ENCODE data around the gene ARHGEF7.

The ARHGEF7 gene

DNA sequence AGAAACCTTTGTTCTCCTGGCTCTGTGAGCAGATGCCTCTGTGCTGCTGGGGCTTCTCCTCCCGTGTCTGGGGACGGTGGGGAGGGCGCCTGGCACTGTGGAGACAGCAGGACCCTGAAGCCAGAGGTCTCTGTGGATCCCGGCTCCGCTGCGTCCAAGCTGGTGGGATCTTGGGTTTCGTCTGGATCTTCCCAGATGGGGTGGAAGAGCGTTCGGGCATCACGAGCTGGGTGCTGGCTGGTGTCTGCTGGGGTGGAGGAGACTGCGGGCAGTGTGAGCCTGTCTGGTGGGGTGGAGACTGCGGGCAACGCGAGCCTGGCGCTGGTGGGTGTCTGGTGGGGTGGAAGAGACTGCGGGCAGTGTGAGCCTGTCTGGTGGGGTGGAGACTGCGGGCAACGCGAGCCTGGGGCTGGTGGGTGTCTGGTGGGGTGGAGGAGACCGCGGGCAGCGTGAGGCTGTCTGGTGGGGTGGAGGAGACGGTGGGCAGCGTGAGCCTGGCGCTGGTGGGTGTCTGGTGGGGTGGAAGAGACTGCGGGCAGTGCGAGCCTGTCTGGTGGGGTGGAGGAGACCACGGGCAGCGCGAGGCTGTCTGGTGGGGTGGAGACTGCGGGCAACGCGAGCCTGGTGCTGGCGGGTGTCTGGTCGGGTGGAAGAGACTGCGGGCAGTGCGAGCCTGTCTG, 211.0 kb downstream of the ARHGEF7 start:
- no peak for DNase-seq (ENCODE audit: low spot score)

DNA sequence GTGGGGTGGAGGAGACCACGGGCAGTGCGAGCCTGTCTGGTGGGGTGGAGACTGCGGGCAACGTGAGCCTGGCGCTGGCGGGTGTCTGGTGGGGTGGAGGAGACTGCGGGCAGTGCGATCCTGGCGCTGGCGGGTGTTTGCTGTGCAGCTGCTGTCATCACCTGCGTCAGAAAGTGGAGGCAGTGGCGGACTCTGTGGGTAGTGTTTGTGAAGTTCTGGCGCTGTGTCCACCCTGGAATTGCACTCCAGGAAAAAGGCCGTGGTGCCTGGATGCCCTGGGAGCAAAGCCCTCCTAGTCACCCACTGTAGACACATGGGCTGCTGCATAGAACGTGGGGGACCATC, 211.5 kb downstream of the ARHGEF7 start:
- DNase-seq (ENCODE audit: low spot score): no peak

DNA sequence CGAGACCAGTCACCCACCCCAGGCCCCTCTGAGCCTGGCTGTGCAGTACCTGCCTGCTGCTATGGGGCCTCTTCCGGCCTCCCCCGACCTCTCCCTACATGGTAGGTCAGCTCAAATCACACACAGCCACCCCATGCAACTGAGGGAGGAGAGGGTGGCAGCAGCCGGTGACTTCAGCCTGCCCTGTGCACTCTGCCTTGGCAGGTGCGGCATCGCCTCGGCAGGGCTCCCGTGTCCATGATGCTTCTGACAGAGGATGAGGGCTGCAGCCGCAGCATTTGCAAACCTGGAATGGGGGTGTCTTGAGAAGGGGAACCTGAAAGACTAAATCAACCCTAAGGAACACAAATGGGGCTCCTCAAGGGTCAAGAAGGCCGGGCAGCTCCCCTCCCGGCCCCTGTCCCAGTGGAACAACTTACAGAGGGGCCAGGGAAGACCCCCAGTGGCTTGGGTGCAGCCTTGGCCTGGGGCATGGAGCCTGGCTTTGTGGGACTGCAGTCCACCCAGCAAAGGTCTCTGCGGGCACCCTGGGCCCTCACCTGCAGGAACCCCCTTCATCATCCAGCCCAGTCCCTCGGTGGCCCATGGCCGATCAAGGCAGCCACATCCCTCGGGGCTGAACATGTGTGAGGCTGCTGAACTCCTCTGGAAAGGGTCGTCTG, 212.0 kb downstream of the ARHGEF7 start:
- DNase-seq (ENCODE audit: low spot score): no peak

DNA sequence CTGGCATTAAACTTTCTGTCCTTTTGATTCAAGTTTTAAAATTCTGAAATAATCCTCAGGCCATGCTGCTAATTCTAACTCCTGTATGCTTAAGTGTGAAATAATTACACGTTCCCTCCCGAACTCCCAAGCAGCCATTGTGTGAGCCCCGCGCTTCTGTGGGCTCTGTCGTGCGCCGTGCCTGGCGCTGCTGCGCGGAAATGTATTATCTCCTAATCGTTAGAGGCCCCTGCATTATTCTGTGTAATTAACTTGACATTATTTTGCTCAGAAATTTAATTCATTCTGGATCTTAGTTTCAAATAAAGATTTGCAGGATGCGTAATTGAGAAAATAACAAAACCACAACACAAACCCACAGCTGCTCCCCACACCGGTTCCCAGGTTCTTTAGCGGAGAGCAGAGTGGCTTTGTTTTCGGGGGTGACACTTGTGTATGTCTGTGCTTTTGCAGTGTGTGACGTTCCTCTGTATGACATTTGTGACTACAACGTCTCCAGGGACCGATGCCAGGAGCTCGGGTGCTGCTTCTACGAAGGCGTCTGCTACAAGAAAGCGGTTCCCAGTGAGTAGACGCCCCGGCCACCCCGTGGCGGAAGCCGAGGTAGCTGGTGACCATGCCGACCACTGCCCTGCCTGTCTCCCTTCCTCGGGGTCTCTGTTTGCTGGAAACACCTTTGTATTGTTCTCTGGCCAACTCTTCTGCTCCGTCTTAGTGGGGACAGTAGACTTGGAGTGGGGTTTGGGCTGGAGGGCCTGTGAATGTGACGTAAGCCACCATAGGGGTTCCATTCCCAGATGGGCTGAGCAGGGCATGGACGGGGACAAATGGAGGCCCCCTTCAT, 212.8 kb downstream of the ARHGEF7 start:
- no peak for DNase-seq (ENCODE audit: low spot score)

GRCh38 chr13:111328574-111329410, 213.7 kb downstream of the ARHGEF7 start:
- DNase-seq (ENCODE audit: low spot score): no peak

DNA sequence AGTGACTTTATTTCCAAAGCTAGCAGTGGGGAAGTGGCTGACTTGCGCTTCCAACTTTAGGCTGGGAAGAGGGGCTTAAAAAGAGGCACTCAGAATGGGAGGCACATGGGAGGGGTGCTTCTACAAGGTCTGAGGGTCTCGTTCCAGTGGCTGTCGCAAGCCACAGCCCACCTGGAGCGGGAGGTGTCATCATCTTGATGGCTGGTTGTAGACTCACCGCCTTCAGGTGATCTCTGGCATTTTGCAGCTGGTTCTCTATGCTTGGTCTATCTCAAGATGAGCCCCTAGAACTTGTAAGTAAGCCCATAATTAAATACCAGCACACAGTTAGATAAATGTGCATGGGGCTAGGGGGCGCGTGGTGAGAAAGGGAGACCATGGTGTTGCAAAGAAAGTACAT, 214.5 kb downstream of the ARHGEF7 start:
- no peak for DNase-seq (ENCODE audit: low spot score)

- no peak for DNase-seq (ENCODE audit: low spot score)
Measured at GRCh38 chr13:111330066-111330610, 215.0 kb downstream of the ARHGEF7 start.

DNA sequence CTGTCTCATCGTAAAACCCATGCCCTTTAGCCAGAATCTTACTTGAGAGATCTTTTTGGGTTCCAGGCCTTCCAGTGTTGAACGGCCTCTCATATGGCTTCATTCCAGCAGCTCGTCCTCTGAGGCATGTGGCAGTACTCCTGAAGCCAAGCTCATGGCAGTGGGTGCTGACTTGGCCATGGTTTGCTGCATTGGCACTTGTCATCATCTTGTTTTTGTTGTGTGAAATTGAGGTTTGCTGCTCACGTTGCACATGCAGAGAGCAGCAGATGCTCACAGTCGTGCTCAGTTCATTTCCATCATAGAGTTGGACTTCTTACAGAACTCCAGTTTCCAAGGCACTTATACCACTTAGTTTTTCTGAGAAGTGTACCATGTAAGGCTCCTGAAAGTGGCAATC, 220.2 kb downstream of the ARHGEF7 start:
- no peak for DNase-seq (ENCODE audit: low spot score)

DNA sequence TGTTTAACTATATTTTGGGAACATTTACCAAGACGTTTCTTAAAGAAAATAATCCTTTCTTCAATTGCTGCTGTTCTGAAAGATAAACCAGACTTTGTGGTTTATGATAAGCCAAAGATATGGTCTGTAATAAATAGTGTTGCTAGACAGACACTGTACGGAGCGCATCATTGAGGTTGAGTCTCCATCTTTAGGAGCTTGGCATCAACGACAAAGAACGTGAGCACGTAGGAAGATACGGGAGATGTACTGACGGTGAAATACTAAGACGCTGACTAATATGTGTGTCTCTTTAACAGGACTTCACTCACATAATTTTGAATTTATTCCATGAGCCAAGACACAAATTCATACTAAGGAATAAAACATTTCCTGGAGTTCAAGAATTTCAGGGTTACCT, 221.6 kb downstream of the ARHGEF7 start:
- no peak for DNase-seq (ENCODE audit: low spot score)

DNA sequence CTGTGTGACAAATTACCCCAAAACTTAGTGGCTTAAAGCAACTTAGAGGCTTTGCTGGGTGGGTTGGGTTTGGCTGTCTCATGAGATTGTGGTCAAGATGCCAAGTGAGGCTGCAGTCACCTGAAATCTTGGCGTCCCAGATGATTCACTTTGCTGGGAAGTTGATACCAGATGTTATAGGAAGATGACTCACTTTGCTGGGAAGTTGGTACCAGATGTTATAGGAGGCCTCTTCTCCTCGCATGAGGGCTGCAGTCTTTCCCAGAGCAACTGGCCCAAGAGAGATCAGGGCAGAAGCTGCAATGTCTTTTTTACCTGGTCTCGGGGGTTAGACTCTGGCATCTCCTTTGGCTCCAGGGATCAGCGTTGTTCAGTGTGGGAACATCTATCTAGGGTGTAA, 222.1 kb downstream of the ARHGEF7 start:
- no peak for DNase-seq (ENCODE audit: low spot score)

- no peak for DNase-seq (ENCODE audit: low spot score)
Measured at GRCh38 chr13:111337741-111338140, 222.6 kb downstream of the ARHGEF7 start.

DNA sequence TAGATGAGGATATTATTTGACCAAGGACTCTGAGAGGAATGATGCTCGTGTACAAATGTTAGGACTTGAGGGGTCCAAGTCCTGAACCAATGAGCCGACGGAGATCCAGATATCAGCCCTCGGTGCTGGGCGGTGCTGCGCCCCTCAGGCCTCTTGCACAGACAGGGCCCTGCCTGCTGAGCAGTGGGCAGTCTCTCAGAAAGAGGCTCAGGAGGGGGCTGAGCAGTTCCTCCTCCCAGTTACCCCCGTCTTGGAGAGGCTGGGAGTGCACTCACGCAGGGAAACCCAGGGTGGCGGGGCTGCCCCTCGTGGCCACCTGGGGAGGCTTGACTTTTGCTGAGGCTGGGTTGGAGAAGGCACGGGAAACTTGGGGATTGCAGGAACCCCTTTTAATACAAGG, 223.7 kb downstream of the ARHGEF7 start:
- DNase-seq (ENCODE audit: low spot score): no peak

- no peak for DNase-seq (ENCODE audit: low spot score)
Measured at GRCh38 chr13:111339366-111340143, 224.4 kb downstream of the ARHGEF7 start.

DNA sequence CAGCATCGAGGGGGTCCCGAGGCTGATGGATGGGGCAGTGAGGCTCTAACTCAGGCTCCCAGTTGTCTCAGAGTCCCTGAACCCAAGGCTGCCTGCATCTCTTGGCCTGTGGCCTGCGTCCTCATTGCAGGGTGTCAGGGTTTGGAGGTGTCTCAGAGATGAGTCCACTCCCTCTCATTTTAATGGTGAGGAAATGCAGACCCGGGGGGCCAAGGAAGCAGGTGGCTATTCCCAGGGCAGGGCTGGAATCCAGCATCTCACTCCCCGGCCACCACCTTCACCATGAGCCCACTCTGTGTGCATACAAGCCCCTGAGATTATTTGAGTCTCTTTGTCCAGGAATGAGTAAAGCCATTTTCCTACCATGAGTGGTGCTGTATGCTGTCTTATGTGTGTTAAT, 226.8 kb downstream of the ARHGEF7 start:
- DNase-seq (ENCODE audit: low spot score): no peak

- DNase-seq (ENCODE audit: low spot score): no peak
Measured at GRCh38 chr13:111342721-111343120, 227.6 kb downstream of the ARHGEF7 start.

- DNase-seq (ENCODE audit: low spot score): no peak
Measured at GRCh38 chr13:111343186-111343805, 228.2 kb downstream of the ARHGEF7 start.

DNA sequence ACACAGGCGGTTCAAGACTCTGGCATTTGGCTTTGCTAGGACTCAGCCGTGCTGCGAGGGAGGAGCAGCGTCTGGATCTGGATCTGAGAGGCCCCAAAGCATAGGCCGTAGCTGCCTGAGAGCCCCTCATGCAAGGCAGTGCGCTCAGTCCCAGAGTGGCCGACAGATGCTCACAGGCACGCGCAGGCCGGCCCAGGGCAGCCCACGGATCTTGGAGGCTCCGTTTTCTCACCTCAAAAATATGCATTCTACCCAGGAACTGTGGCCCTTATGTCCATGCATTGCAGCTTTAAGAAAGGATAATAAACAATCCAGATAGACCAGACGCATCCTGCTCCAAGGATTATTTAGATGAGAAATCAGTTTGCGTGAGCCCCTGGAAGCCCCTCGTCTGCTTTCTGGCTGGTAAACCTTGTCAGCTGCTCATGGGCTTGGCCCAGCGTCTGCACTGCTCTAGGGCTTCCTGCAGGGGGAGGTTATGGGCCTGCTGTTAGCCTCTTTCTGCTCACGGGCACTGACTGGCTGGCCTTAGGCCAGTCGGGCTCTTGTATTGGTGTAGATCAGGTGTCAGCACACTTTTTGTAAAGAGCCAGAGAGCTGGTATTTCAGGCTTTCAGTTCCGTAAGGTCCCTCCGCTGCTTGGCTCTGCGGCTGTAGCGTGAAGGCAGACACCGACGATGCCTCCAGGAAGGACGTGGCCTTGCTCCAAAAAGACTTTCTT, 229.5 kb downstream of the ARHGEF7 start:
- no peak for DNase-seq (ENCODE audit: low spot score)

DNA sequence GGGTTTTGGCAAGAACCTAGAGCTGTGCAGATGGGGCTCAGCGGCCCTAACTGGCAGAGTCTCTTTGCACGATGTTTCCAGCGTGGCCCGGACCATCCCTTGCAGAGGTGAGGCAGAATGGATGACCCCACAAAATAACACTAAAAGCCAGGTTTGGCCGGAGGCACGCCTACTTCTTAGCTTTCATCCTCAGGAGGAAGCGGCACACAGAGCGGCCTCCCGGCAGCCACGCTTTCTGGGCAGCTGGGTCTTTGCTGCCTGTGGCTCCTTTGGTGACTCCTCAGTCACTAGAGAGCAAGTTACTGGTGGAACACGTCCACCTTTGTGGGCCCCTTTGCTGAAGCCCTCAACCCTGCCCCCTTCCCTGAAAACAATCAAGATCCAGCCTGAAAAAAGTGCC, 230.6 kb downstream of the ARHGEF7 start:
- DNase-seq (ENCODE audit: low spot score): no peak

GRCh38 chr13:111346101-111346680, 231.1 kb downstream of the ARHGEF7 start:
- no peak for DNase-seq (ENCODE audit: low spot score)

DNA sequence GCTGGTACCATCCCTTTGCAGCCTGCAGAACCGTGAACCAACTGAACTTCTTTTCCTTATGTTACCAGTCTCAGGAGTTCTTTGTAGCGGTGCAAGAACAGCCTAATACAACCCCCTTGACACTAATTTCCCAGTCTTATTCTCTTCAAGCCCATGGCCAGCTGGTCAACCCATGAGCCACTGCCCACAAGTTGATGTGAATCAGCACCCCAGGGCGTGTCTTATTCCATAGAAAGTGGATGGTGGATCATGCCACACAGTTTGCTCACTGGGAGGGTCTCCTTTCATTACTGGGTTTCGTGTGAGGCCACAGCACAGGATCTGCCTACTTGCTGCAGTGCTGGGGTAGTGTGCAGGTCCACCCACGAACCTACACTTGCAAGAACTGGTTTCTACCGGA, 232.3 kb downstream of the ARHGEF7 start:
- DNase-seq (ENCODE audit: low spot score): no peak
